ENCODE data around the gene SNAPC2. TPM values are rescaled to one million over a fixed set of nuclear protein-coding genes. Genes with fewer than 3 reads are reported as not detected.

Gene SNAPC2
- total RNA-seq, 1 donor from 2014 or later: 30.5 TPM

- no peak for DNase-seq (ENCODE audit: low spot score in 2 of 2)
- intact Hi-C loops (cut with DNase I): no loop called here
Observed at GRCh38 chr19:7912144-7912696, 7.9 kb upstream of the SNAPC2 start.

GRCh38 chr19:7912697-7913564 lies 7.2 kb upstream of the SNAPC2 start:
- no peak for TF ChIP-seq CTCF (IDR thresholded peaks at IDR 0.05)
- H3K4me1 ChIP-seq: peaks cover 14 to 17% of the 10 kb centered on the region in 2 donors
- H3K27ac ChIP-seq: no peak overlapping the region
- peaks cover 42 to 47% of the 10 kb centered on the region in 2 donors for H3K36me3 ChIP-seq
- intact Hi-C loops (cut with DNase I): no loop called here
- no peaks in the 10 kb centered on the region for H3K9me3 ChIP-seq
- no peak overlapping the region for H3K4me3 ChIP-seq
- no peak for DNase-seq (ENCODE audit: low spot score in 2 of 2)
- peaks cover 13% of the 10 kb centered on the region for H3K27me3 ChIP-seq

More at GRCh38 chr19:7912144-7912696, 7.9 kb upstream of the SNAPC2 start:
- Histone ChIP-seq H3K36me3 (peaks cover 42 to 47% of the 10 kb centered on the region in 2 donors), H3K4me1 (peaks cover 7 to 10% of the 10 kb centered on the region in 2 donors), H3K4me3 (no peak overlapping the region), H3K27ac (no peak overlapping the region), H3K9me3 (no peaks in the 10 kb centered on the region), H3K27me3 (peaks cover 9% of the 10 kb centered on the region)
- TF ChIP-seq CTCF (IDR thresholded peaks at IDR 0.05): no peak

GRCh38 chr19:7913652-7914051 lies 6.5 kb upstream of the SNAPC2 start:
- Histone ChIP-seq H3K4me3 (no peak overlapping the region), H3K27ac (no peak overlapping the region), H3K4me1 (peaks cover 15 to 17% of the 10 kb centered on the region in 2 donors), H3K9me3 (no peaks in the 10 kb centered on the region), H3K36me3 (peaks cover 42 to 46% of the 10 kb centered on the region in 2 donors), H3K27me3 (peaks cover 13% of the 10 kb centered on the region)
- DNase-seq (ENCODE audit: low spot score in 2 of 2): no peak
- intact Hi-C loops (cut with DNase I): no loop called here
- no peak for TF ChIP-seq CTCF (IDR thresholded peaks at IDR 0.05)

- Histone ChIP-seq H3K36me3 (peaks cover 41 to 42% of the 10 kb centered on the region in 2 donors), H3K27ac (no peak overlapping the region), H3K4me1 (peaks cover 15 to 17% of the 10 kb centered on the region in 2 donors), H3K4me3 (no peak overlapping the region), H3K27me3 (peaks cover 13% of the 10 kb centered on the region), H3K9me3 (no peaks in the 10 kb centered on the region)
- TF ChIP-seq CTCF (IDR thresholded peaks at IDR 0.05): no peak
- intact Hi-C loops (cut with DNase I): no loop called here
- no peak for DNase-seq (ENCODE audit: low spot score in 2 of 2)
Observed at GRCh38 chr19:7914099-7914498, 6.0 kb upstream of the SNAPC2 start.

GRCh38 chr19:7914598-7915045 lies 5.5 kb upstream of the SNAPC2 start, which contains the start of gene TGFBR3L:
Gene TGFBR3L (plus strand): TSS chr19:7914830.
- H3K9me3 ChIP-seq: no peaks in the 10 kb centered on the region
- intact Hi-C loops (cut with DNase I): loop anchor here (5.0 kb wide), 1 partner anchor 87 kb away; no protein-coding TSS in a partner anchor
- peaks cover 13% of the 10 kb centered on the region for H3K27me3 ChIP-seq
- no peak for TF ChIP-seq CTCF (IDR thresholded peaks at IDR 0.05)
- no peak for DNase-seq (ENCODE audit: low spot score in 2 of 2)
- H3K4me1 ChIP-seq: peaks cover 17% of the 10 kb centered on the region in 2 donors
- peaks cover 35 to 37% of the 10 kb centered on the region in 2 donors for H3K36me3 ChIP-seq
- H3K4me3 ChIP-seq: no peak within 1 kb of the TSS
- no peak within 1 kb of the TSS for H3K27ac ChIP-seq
